HG03060 (cell line): Measurements from ENCODE around the gene WIPF3.

Experiments used
- ATAC-seq: cut with Tn5 transposase; IDR thresholded peaks from one replicate; pipeline ENCODE4 v1.9.1; 2021; ENCODE audit warnings: low read depth, moderate number of reproducible peaks; ENCODE audit not compliant: unreplicated experiment

WIPF3 gene, protein sequence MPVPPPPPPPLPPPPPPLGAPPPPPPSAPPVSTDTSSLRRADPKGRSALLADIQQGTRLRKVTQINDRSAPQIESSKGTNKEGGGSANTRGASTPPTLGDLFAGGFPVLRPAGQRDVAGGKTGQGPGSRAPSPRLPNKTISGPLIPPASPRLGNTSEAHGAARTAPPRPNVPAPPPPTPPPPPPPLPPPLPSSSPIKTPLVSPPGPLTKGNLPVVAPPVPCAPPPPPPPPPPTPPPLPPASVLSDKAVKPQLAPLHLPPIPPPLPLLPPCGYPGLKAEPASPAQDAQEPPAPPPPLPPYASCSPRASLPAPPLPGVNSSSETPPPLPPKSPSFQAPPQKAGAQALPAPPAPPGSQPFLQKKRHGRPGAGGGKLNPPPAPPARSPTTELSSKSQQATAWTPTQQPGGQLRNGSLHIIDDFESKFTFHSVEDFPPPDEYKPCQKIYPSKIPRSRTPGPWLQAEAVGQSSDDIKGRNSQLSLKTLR

DNA sequence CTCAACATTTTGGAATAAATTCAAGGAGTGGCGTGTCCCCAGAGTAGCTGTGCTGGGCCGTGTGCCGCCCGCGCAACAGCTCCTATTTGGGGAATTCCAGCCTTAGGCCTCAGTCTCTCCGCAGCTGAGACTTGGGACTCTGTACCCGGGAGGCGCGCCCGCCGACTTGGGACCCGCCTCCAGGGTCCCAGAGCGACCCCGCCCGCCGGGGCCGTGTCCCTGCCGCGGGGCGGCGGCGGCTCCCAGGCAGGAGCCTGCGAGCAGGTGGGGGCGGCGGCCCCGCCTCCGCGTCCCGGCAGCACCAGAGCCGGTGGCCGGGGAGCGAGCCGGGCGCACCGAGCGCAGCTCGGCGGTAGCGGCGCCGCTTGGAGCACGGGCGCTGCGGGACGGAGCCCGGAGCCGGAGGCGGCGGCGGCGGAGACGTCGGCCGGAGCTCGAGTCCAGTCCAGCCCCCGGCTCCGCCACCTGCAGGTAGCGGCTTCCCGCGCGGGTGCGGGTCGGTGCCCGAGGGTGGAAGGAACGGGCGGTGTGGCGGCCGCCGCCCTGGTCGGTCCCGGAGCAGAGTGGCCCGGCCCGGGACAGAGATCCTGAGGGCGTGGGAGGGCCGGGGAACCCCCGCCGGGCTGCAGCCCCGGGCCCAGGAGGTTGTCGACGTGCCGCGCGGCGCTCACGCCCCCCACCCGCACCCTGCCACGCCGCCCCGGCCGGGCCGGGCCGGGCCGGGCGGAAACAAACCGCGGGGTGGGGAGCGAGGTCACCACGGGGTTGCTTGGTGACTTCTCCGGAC lies at the start of gene WIPF3:
Gene WIPF3 (plus strand): TSS at position 301 of the 787 bp plus-strand sequence. CDS start 28,217 bp downstream, outside the sequence.
- no peak for ATAC-seq

DNA sequence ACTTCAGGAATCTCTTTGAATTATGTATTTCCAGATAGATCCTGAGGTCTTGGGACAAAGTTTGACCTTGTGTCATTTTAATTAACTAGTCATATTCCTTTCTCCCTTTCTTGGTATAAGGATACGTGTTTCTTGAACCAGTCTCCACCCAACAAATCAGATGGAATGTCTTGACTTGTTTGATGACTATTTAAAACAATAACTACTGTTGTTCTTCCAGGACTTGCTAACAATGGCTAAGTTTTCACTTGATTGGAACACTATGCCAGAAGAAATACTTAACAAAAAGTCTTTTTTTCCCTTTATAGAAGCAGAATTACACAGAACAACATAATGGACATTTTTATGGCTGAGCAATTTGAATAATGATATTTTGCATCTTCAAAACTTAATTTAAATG lies 43.0 kb upstream of the WIPF3 start:
- no peak for ATAC-seq

DNA sequence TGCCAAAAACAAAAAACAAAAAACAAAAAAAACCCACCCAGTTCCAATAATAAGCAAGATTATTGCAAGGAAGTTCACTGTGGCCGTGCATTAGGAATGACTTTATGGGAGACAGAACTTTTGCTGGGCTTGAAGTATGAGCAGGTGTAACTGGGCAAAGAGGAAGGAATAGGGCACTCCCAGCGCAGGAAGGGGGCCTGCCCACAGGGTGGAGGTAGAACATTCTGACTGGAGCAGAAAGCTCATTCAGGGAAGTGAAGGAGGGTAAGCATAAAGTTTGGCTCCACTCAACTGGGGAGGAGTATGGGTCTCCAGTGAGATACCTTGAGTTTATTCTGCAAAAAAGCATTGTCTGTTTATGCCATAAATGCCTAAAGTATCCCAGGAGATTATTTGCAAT lies 42.1 kb upstream of the WIPF3 start:
- no peak for ATAC-seq

GRCh38 chr7:29765490-29765889 lies 40.8 kb upstream of the WIPF3 start:
- ATAC-seq = no peak

DNA sequence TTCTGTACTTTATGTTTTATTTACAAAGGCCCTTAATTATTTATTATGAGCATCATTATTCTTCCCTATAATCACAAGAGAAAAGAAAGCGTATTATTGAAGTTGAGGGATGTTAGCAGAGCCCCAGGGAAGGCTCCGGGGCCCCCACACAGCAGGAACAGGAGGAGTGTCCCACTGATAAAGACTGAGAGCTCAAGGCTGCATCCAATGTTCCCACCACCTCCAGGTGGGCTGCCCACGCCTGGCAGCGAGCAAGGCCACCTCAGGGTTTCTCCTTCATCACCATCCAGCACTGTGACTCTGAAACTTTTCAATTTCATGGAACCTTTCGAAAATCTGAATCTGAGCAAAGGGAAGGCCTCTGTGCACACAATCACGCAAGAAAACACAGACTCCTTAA lies 35.9 kb upstream of the WIPF3 start:
- no peak for ATAC-seq

- ATAC-seq = no peak
Measured at GRCh38 chr7:29771081-29771816, 35.1 kb upstream of the WIPF3 start.

DNA sequence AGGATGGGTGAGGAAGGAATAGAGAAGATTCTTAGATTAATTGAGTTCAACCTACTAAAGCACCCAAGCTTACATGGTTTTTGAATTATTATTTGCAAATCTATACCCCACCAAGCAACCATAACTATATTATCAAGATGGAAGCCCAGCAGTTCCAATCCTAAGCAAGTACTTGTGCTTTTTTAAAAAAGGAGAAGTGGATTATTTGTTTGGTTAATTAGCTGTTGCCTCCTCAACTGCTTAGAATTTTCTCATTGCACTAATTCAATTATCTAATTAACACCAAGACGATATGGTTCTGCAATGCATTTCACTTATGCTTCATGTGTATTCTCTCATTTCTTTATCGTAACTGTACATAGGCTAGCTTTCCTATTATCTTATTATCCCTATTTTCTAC lies 27.3 kb upstream of the WIPF3 start:
- no peak for ATAC-seq

DNA sequence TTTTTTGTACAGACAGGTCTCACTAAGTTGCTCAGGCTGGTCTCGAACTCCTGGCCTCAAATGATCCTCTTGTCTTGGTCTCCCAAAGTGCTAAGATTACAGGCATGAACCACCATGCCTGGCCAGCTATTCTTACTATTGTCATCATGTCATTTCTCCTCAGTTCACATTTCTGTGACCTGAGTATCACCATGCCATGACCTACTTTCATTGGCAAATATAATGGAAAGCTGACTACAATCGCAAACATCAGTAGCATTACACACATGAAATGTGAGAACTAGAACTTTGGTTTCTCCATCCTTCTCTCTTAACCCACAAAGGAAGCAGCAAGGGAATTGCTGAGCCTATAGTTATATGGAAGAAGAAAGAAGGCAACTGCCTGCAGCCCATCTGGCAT lies 26.0 kb upstream of the WIPF3 start:
- ATAC-seq = no peak

- no peak for ATAC-seq
Measured at GRCh38 chr7:29783671-29784070, 22.6 kb upstream of the WIPF3 start.

DNA sequence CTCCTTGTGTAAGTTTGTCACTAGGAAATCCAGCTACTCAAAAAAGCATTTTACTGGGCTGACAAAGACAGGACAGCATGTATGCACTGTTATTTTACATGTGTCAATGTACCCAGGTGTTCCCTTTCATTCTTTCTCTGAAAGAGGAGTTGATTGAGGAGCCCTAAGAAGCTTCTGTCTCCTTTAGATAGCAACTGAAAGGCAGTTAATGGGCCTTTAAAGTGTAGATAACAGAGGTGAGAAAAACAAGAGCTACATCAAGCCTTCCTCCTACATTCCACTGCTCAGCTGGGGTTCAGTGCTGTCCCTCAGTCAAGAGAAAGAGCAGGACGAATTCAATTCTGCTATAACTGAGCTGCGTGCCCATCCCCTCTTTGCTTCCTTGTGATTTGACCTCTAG lies 12.8 kb upstream of the WIPF3 start:
- no peak for ATAC-seq

DNA sequence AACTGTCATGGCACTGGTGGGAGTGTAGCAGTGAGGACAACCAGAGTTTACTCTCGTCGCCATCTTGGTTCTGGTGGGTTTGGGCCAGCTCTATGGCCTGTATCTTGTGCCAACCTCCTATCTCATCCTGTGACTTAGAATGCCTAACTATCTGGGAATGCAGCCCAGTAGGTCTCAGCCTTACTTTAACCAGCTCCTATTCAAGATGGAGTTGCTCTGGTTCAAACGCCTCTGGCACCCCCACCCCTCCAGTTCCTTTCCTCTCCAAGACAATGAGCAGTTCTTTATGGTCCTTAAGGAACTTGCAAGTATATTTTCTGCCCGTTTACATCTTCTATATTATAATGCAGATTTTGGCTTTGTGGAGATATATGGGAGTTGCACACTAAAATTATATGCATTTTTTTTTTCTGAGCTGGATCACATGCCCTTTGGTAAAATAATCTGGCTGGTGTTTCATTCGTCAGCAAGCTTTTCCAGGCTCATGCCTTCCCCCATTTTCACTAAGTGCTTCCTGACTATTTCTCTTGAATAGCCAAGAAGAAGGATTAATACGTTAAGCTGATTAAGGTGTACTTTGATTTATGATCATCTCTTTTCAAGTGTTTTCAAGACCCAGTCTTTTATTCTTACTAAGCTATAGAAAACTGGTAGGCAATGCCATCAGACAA lies 11.2 kb upstream of the WIPF3 start:
- no peak for ATAC-seq

GRCh38 chr7:29795696-29796580 lies 10.4 kb upstream of the WIPF3 start:
- ATAC-seq = no peak

GRCh38 chr7:29797112-29797944 lies 9.0 kb upstream of the WIPF3 start:
- ATAC-seq = no peak

DNA sequence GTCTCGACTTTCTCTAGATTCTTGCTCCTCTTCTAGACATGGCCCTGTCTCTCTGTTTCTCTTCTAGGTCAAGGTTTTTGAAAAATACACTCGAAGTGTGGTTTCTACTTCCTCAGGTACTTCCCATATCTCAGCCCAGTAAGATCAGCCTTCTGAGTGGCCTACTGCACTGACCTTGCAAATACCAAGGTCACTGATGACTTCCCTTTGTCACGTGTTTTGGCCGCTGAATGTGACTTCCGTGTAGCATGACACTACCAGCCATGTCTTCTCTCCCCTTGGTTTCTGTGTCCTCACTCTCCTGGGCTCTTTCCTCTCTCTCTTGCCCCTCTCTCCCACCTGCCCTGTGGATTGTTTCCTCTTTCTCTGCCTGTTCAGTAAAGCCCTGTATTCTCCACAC lies 7.9 kb upstream of the WIPF3 start:
- ATAC-seq = no peak

GRCh38 chr7:29801929-29802328 lies 4.4 kb upstream of the WIPF3 start:
- ATAC-seq = no peak

- ATAC-seq = no peak
Measured at GRCh38 chr7:29805031-29805430, 1.3 kb upstream of the WIPF3 start.

GRCh38 chr7:29805886-29806207 lies 461 bp upstream of the WIPF3 start:
- ATAC-seq = no peak

GRCh38 chr7:29806995-29807841 lies 910 bp downstream of the WIPF3 start:
- no peak for ATAC-seq
